Type B pancreatic cell (in vitro differentiated cells): ENCODE measurements around the gene RAB15. TPM values are rescaled to one million over a fixed set of nuclear protein-coding genes. Genes with fewer than 3 reads are reported as not detected.
"Not testable (repeated sequence)": the region's sequence is repeated elsewhere in the genome, so short reads cannot be mapped to it uniquely, and the experiment has no call there.

ENCODE experiments used
- DNase-seq: peaks from one replicate; pipeline ENCODE4 v3.0.0; 2021; ENCODE audit warnings: mixed read lengths; ENCODE audit not compliant: unreplicated experiment; ENCODE audit errors: extremely low spot score
- H3K27ac Mint-ChIP-seq: 2 replicates; pipeline ENCODE4 v1.8.0; 2021; ENCODE audit warnings: mild to moderate bottlenecking, mixed read lengths
- H3K27me3 Mint-ChIP-seq: 2 replicates; pipeline ENCODE4 v1.8.0; 2021; ENCODE audit warnings: mixed read lengths
- H3K36me3 Mint-ChIP-seq: 2 replicates; pipeline ENCODE4 v1.8.0; 2021; ENCODE audit warnings: mixed read lengths
- H3K4me1 Mint-ChIP-seq: one replicate; pipeline ENCODE4 v1.8.0; 2021; ENCODE audit warnings: mixed read lengths; ENCODE audit not compliant: unreplicated experiment
- H3K4me3 Mint-ChIP-seq: 2 replicates; pipeline ENCODE4 v1.8.0; 2021; ENCODE audit warnings: mild to moderate bottlenecking, mixed read lengths
- H3K9me3 Mint-ChIP-seq: 2 replicates; pipeline ENCODE4 v1.8.0; 2021; ENCODE audit warnings: mixed read lengths
- total RNA-seq: library from RNA; stranded (reverse); gene quantifications from 2 replicates; pipeline ENCODE4 v1.2.1, GENCODE V29; 2021; ENCODE audit warnings: low replicate concordance
- TF ChIP-seq, protein P1 (sequence below): fragments of 200-600 bp; sonication (generic); conservative IDR thresholded peaks from 2 replicates; pipeline ENCODE4 v1.5.0; 2021; ENCODE audit warnings: antibody characterized with exemption, mild to moderate bottlenecking

Gene RAB15
- total RNA-seq, 1 donor from 2014 or later = 31.4 TPM

DNA sequence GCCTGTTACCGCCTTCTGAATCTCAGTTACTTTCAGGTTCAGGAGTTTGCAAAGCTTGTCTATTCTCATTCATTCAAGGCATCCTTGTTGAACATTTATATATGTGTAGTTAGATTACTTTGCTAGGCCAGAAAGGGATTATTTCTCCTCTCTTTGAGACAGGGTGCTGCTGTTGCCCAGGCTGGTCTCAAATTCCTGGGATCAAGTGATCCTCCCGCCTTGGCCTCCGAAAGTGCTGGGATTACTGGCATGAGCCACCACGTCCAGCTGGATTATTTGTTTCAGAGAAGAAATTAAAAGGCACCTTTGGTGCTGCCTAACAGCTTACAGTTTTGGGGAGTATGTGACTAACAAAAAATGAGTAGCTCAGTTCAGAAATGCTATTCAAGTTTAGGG lies 57.1 kb downstream of the RAB15 start:
- DNase-seq = no peak
- TF ChIP-seq, protein P1, sequence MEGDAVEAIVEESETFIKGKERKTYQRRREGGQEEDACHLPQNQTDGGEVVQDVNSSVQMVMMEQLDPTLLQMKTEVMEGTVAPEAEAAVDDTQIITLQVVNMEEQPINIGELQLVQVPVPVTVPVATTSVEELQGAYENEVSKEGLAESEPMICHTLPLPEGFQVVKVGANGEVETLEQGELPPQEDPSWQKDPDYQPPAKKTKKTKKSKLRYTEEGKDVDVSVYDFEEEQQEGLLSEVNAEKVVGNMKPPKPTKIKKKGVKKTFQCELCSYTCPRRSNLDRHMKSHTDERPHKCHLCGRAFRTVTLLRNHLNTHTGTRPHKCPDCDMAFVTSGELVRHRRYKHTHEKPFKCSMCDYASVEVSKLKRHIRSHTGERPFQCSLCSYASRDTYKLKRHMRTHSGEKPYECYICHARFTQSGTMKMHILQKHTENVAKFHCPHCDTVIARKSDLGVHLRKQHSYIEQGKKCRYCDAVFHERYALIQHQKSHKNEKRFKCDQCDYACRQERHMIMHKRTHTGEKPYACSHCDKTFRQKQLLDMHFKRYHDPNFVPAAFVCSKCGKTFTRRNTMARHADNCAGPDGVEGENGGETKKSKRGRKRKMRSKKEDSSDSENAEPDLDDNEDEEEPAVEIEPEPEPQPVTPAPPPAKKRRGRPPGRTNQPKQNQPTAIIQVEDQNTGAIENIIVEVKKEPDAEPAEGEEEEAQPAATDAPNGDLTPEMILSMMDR = no peak
- H3K27me3 Mint-ChIP-seq = peaks cover 3% of the 10 kb centered on the region
- no peaks in the 10 kb centered on the region for H3K36me3 Mint-ChIP-seq
- no peaks in the 10 kb centered on the region for H3K9me3 Mint-ChIP-seq
- peak overlapping the region; percentile 91 for H3K4me3 Mint-ChIP-seq
- H3K27ac Mint-ChIP-seq = peak overlapping the region; percentile 89
- peaks cover 16% of the 10 kb centered on the region for H3K4me1 Mint-ChIP-seq

DNA sequence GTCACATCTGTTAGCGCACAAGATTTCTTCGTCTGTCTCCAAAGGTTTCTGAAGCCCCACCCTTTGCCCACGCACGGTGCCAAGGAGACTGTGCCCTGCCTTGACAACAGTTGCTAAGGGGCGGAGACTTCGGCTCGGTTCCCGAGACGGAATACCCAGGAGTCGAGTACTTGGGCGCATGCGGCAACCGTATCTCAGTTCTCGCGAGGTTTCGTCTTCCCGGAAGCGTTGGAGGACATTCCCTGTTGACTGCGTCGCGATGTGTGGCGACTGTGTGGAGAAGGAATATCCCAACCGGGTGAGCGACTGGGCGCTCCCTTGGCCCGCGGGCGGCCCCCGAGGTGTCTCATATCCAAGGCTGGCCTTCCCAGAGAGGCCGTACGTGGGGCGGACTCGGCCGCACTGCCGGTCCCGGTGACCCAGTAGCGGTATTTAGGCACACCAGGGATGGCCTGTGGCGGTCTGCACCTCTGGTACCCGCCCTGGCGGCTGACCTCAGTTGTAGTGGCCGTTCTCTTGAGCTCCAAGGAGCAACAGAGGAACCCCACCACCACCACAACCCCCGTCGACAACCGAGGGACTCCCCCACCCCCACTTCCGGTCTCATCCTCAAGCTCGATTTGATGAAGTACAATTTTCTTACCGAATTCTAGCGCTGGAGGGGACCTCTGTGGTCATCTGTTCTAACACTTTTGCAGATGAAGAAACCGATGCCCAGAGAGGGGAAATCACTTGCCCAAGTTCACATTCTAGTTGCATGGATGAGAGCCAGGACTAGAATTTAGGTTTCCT lies 57.7 kb downstream of the RAB15 start, which contains the start of gene CHURC1:
Gene CHURC1 (plus strand): TSS at position 219 of the 792 bp plus-strand sequence. CDS start 41 bp downstream, at position 260.
- Mint-ChIP-seq H3K27me3 (peaks cover 3% of the 10 kb centered on the region), H3K4me3 (peak within 1 kb of the TSS; percentile 91), H3K9me3 (no peaks in the 10 kb centered on the region), H3K36me3 (no peaks in the 10 kb centered on the region), H3K4me1 (peaks cover 16% of the 10 kb centered on the region), H3K27ac (peak within 1 kb of the TSS; percentile 89)
- TF ChIP-seq, protein P1 = no peak
- DNase-seq = peak; percentile 93

DNA sequence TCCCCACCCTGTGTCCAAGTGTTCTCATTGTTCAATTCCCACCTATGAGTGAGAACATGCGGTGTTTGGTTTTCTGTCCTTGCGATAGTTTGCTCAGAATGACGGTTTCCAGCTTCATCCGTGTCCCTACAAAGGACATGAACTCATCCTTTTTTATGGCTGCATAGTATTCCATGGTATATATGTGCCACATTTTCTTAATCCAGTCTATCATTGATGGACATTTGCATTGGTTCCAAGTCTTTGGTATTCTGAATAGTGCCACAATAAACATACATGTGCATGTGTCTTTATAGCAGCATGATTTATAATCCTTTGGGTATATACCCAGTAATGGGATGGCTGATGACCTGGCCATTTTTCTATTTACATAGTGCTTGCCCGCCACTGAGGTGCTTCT lies 58.7 kb downstream of the RAB15 start:
- peak overlapping the region; percentile 91 for H3K4me3 Mint-ChIP-seq
- not testable (repeated sequence) for H3K36me3 Mint-ChIP-seq, H3K9me3 Mint-ChIP-seq, DNase-seq, H3K27me3 Mint-ChIP-seq
- peaks cover 16% of the 10 kb centered on the region for H3K4me1 Mint-ChIP-seq
- peak overlapping the region; percentile 89 for H3K27ac Mint-ChIP-seq

DNA sequence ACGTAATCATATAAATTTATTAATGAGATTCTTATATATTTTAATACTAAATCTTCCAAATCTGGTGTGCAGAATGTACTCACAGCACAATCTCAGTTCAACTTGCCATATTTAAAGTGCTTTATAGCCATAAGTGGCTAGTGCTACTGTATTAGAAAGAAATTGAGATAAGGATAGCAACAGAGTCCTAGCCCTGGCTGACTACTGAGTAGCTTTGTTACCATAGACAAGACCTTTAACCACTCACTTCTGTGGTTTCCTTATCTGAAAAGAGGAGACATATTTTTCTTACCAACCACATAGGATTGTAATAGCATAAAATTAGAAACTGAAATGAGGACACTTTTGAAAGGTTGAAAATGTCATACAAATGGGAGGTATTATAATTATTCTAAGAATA lies 59.9 kb downstream of the RAB15 start:
- TF ChIP-seq, protein P1 = no peak
- H3K4me1 Mint-ChIP-seq = peaks cover 16% of the 10 kb centered on the region
- no peaks in the 10 kb centered on the region for H3K9me3 Mint-ChIP-seq
- DNase-seq = no peak
- peaks cover 3% of the 10 kb centered on the region for H3K27me3 Mint-ChIP-seq
- H3K4me3 Mint-ChIP-seq = no peak overlapping the region
- H3K27ac Mint-ChIP-seq = no peak overlapping the region
- H3K36me3 Mint-ChIP-seq = no peaks in the 10 kb centered on the region

DNA sequence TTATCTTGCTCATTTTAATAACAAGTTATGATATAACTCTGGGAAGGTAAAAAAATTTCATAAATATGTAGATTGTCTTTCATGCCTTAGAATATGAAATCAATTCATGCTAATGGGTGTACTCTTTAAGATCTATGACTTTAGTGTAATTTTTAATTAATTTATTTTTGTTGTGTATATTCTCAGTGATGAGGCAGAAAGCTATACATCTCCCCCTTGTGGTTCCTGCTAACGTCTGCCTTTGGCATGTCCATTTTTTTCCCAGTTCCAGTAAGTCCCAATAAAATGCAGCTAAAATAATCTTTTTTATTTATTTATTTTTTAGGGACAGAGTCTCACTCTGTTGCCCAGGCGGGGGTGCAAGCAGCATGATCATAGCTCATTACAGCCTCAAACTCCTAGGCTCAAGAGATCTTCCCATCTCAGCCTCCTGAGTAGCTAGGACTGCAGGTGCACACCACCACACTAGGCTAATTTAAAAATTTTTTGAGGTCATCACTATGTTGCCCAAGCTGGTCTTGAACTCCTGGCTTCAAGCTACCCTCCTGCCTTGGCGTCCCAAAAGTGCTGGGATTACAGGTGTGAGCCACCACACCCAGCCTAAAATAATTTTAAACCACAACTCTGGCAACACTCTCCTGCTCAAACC lies 61.2 kb downstream of the RAB15 start:
- Mint-ChIP-seq H3K9me3 (no peaks in the 10 kb centered on the region), H3K27me3 (peaks cover 6% of the 10 kb centered on the region), H3K4me3 (no peak overlapping the region), H3K36me3 (no peaks in the 10 kb centered on the region), H3K4me1 (peaks cover 19% of the 10 kb centered on the region), H3K27ac (no peak overlapping the region)
- no peak for DNase-seq
- TF ChIP-seq, protein P1 = peak; percentile 81

DNA sequence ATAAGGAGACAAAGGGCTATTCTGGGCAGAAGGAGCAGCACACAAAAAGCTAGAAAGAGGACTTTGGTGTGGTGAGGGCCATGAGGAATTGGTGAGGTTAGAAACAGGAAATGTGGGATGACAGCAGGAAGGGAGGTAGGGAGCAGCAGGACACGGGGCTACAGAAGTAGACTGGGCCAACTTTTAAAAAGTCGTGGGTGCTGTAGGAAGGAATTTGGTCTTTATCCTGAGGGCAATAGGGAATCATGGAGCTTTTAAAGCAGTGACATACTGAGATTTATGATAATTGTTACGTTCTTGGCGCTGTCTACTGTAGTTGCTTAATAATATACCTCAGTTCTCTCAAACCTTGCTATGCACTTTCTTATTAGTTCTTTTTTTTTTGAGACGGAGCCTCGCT lies 66.1 kb downstream of the RAB15 start:
- no peaks in the 10 kb centered on the region for H3K9me3 Mint-ChIP-seq
- TF ChIP-seq, protein P1 = no peak
- peaks cover 8% of the 10 kb centered on the region for H3K4me1 Mint-ChIP-seq
- no peaks in the 10 kb centered on the region for H3K36me3 Mint-ChIP-seq
- peaks cover 10% of the 10 kb centered on the region for H3K27me3 Mint-ChIP-seq
- H3K4me3 Mint-ChIP-seq = no peak overlapping the region
- no peak overlapping the region for H3K27ac Mint-ChIP-seq
- no peak for DNase-seq
